Stimulated activated naive CD8-positive, alpha-beta T cell treated with anti-CD3 and anti-CD28 coated beads, Interleukin-15, amount 100 ng/mL, for 72 hours (primary cell): Measurements from ENCODE around the gene LAG3.
"Not testable (repeated sequence)": the region's sequence is repeated elsewhere in the genome, so short reads cannot be mapped to it uniquely, and the experiment has no call there.

ENCODE experiments used
- ATAC-seq: fragments of 150-1000 bp; cut with Tn5 transposase; 2 replicates; pipeline ENCODE4 v1.10.0; 2021; ENCODE audit warnings: mild to moderate bottlenecking, moderate library complexity
- DNase-seq, 2 donors: peaks; one replicate each; pipeline ENCODE4 v3.0.0; 2021 to 2022
- H3K27ac Mint-ChIP-seq, 2 donors: one replicate each; pipeline ENCODE4 v1.8.0; 2022; ENCODE audit warnings: mild to moderate bottlenecking in 2 of 2, mixed read lengths in 2 of 2, moderate library complexity in 2 of 2
- H3K27me3 Mint-ChIP-seq: one replicate; pipeline ENCODE4 v1.8.0; 2022; ENCODE audit warnings: mixed read lengths
- H3K4me1 Mint-ChIP-seq: one replicate; pipeline ENCODE4 v1.8.0; 2022; ENCODE audit warnings: mild to moderate bottlenecking, mixed read lengths
- H3K4me3 Mint-ChIP-seq, 2 donors: one replicate each; pipeline ENCODE4 v1.8.0; 2022; ENCODE audit warnings: mild to moderate bottlenecking in 2 of 2, mixed read lengths in 2 of 2, moderate library complexity in 1 of 2
- H3K9me3 Mint-ChIP-seq, 2 donors: one replicate each; pipeline ENCODE4 v1.8.0; 2022; ENCODE audit warnings: mixed read lengths in 2 of 2

Gene LAG3

DNA sequence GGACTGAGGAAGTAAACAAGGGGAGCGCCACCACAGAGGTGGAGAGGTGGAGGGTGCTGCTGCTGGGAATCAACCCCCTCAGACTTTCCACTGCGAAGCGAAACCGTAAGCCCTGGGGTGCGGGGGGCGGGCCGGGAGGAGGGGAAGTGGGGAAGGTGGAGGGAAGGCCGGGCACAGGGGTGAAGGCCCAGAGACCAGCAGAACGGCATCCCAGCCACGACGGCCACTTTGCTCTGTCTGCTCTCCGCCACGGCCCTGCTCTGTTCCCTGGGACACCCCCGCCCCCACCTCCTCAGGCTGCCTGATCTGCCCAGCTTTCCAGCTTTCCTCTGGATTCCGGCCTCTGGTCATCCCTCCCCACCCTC, at the start of gene LAG3:
TSS of gene LAG3 (plus strand) at position 190 of the 365 bp plus-strand sequence. CDS start 333 bp downstream, outside the sequence.
- ATAC-seq (peak; percentile 29), DNase-seq (peak in 1 of 2 donors; percentile 63)
- peak within 1 kb of the TSS; percentile 89 to 93 for H3K27ac Mint-ChIP-seq
- peaks cover 93% of the 10 kb centered on the region for H3K4me1 Mint-ChIP-seq
- H3K4me3 Mint-ChIP-seq = peak within 1 kb of the TSS; percentile 87 to 92
- H3K27me3 Mint-ChIP-seq = peaks cover 38% of the 10 kb centered on the region
- H3K9me3 Mint-ChIP-seq = no peaks in the 10 kb centered on the region

DNA sequence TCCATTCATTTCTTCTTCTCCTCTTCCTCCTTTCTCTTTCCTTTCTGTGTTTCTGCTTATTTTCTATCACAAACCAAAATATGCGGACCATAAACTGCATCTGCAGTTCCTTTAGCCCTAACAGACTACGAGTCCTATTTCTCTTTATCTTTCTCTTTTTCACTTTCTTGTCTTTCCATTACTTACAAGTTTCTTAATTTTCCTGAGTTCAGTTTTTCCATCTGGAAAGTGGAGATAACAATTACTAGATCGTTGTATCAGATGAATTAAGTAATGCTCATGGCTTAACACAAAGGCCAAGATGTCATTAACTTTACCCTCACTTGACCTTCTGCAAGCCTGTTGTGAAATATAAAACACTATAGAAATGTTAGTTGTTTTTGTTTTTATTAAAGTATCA, 49.5 kb upstream of the LAG3 start:
- Mint-ChIP-seq H3K9me3 (no peaks in the 10 kb centered on the region), H3K27ac (no peak overlapping the region), H3K27me3 (no peaks in the 10 kb centered on the region), H3K4me3 (no peak overlapping the region), H3K4me1 (peaks cover 26% of the 10 kb centered on the region)
- DNase-seq = no peak
- ATAC-seq = no peak

DNA sequence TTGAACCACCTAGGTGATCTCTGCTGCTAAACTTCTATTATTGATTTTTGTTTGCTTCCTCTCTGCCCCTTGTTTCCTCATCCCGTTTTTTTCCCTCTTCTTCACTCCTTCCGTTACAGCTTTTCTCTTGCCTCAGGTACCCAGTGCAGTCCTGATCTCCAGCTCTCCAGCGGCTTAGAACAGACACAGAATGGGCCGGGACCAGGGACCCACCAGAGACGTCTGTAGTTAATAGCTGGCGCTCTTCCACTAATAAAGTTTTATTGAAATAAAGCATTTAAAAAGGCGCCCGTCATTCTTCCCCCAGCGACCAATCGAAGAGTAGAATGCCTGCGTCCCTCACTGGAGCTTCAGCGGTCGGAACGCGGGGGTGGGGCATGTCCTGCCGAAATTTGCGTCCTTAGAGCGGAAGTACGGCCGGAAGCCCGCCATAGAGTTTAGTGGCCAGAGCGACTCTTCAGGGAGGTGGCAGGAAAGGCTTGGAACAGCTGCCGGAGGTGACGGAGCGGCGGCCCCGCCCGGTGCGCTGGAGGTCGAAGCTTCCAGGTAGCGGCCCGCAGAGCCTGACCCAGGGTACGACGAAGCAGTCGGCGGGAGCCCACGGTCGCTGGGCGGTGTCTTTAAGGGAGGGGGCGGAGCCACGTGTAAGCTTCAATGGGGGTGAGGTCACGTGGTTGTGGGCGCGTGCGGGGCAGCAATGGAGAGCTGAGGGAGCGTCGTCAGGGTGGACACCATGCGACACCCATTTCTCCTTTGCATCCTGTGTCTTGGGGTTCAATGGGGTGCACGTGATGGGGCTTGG, 48.5 kb upstream of the LAG3 start, which contains the start of gene COPS7A:
TSS of gene COPS7A (plus strand) at position 440 of the 802 bp plus-strand sequence. CDS start 611 bp downstream, outside the sequence.
- Mint-ChIP-seq H3K27ac (peak within 1 kb of the TSS; percentile 94 to 96), H3K27me3 (no peaks in the 10 kb centered on the region), H3K4me3 (peak within 1 kb of the TSS; percentile 88 to 97), H3K4me1 (peaks cover 26% of the 10 kb centered on the region), H3K9me3 (no peaks in the 10 kb centered on the region)
- peak; percentile 97 to 99 for DNase-seq
- ATAC-seq = peak; percentile 98

DNA sequence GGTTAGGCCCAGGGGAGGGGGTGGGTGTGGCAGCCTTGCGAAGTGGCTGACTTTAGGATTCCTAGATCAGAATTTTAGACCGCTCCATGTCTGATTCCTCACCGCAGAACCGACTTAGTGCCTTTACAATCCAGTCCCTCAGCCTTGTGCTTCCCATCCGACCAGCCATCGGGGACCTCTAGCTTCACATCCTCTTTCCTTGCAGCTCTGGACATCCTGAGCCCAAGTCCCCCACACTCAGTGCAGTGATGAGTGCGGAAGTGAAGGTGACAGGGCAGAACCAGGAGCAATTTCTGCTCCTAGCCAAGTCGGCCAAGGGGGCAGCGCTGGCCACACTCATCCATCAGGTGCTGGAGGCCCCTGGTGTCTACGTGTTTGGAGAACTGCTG, 47.9 kb upstream of the LAG3 start:
- H3K4me3 Mint-ChIP-seq = peak overlapping the region; percentile 88 to 97
- no peaks in the 10 kb centered on the region for H3K9me3 Mint-ChIP-seq
- DNase-seq (peak in 1 of 2 donors; percentile 38), ATAC-seq (peak; percentile 49)
- peak overlapping the region; percentile 94 to 96 for H3K27ac Mint-ChIP-seq
- H3K4me1 Mint-ChIP-seq = peaks cover 26% of the 10 kb centered on the region
- no peaks in the 10 kb centered on the region for H3K27me3 Mint-ChIP-seq

DNA sequence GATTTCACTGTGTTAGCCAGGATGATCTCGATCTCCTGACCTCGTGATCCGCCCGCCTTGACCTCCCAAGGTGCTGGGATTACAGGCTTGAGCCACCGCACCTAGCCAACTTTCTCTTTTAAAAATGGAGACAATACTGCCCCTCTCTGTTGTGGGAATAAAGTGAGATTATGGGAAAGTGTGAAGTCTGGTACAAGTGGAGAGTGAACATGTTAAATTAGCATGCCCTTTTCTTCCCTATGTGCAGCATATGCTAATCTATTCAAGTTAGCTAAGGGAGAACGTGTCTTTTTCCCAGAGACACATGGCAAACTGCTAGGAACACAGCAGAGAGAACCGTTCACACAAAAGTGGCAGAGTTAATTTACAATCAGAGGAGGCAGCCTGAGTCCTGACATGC, 47.0 kb upstream of the LAG3 start:
- peak overlapping the region; percentile 49 to 88 for H3K4me3 Mint-ChIP-seq
- no peaks in the 10 kb centered on the region for H3K27me3 Mint-ChIP-seq
- DNase-seq = no peak
- no peaks in the 10 kb centered on the region for H3K9me3 Mint-ChIP-seq
- H3K27ac Mint-ChIP-seq = no peak overlapping the region
- ATAC-seq = no peak
- peaks cover 30% of the 10 kb centered on the region for H3K4me1 Mint-ChIP-seq

DNA sequence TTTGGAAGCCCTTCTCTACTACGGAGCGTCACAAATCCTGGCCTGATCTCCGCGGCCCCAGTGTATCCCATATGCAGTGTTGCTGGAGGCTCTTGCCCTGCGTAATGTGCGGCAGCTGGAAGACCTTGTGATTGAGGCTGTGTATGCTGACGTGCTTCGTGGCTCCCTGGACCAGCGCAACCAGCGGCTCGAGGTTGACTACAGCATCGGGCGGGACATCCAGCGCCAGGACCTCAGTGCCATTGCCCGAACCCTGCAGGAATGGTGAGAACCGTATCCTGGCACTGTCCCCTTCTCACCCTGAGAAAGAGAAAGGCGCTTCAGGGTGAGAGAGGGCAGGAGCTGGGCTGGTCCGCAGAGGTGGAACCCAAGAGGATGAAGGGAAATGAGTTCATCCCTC, 43.1 kb upstream of the LAG3 start:
- no peak for ATAC-seq

DNA sequence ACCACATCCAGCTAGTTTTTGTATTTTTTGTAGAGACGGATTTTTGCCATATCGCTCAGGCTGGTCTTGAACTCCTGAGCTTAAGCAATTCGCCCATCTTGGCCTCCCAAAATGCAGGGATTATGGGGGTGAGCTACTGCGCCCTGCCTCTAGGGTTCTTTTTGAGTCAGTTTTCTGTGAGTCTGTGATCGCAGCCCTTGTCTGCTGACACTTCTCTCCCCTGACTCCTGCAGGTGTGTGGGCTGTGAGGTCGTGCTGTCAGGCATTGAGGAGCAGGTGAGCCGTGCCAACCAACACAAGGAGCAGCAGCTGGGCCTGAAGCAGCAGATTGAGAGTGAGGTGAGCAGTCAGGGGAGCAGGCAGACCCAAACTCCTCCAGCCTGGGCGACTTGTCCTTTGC, 42.2 kb upstream of the LAG3 start:
- no peak for DNase-seq
- H3K4me1 Mint-ChIP-seq = peaks cover 20% of the 10 kb centered on the region
- ATAC-seq = no peak
- H3K27me3 Mint-ChIP-seq = no peaks in the 10 kb centered on the region
- peak overlapping the region in 1 of 2 donors; percentile 84 for H3K27ac Mint-ChIP-seq
- no peaks in the 10 kb centered on the region for H3K9me3 Mint-ChIP-seq
- no peak overlapping the region for H3K4me3 Mint-ChIP-seq

More for the DNA sequence above, 43.1 kb upstream of the LAG3 start:
- Mint-ChIP-seq H3K4me1 (peaks cover 22% of the 10 kb centered on the region), H3K4me3 (no peak overlapping the region), H3K27me3 (no peaks in the 10 kb centered on the region), H3K27ac (no peak overlapping the region), H3K9me3 (no peaks in the 10 kb centered on the region)
- no peak for DNase-seq

DNA sequence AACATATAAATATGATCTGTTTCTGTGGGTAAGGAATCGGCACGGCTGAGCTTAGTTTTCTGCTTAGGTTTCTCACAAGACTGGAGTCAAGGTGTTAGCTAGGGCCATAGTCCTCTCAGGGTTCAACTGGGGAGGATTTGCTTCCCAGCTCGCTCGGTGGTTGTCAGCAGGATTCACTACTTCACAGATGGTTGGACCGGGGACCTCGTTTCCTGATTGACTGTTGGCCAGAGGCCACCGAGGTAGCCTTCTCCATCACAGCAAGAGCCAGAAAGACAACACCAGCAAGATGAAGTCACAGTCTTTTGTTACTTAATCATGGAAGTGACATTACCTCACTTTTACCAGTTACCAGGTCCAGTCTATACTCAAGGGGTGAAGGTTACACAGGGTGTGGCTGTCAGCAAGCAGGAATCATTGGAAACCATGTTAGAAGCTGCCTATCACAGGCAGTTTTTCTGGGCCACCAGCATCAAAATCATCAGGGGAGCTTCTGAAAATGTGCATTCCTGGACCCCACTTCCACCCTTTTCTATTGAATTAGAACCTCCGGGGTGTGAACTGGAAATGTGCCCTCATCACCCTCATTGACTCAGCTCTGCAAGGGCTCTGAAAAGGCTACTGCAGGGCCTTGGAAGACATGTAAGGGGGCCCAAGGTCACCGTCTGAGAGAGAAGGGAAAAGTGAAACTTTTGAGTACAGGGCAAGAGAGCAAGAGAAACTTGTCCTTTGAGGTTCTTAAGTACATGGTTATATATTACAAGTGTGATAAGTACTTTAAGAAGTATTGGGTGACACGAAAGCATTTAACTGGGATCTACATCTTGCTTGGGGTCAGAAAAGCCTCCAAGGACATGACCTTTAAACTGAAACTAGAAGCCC, 37.6 kb upstream of the LAG3 start:
- DNase-seq (no peak), ATAC-seq (no peak)
- Mint-ChIP-seq H3K27ac (no peak overlapping the region), H3K27me3 (no peaks in the 10 kb centered on the region), H3K9me3 (no peaks in the 10 kb centered on the region), H3K4me1 (peaks cover 14% of the 10 kb centered on the region), H3K4me3 (no peak overlapping the region)

DNA sequence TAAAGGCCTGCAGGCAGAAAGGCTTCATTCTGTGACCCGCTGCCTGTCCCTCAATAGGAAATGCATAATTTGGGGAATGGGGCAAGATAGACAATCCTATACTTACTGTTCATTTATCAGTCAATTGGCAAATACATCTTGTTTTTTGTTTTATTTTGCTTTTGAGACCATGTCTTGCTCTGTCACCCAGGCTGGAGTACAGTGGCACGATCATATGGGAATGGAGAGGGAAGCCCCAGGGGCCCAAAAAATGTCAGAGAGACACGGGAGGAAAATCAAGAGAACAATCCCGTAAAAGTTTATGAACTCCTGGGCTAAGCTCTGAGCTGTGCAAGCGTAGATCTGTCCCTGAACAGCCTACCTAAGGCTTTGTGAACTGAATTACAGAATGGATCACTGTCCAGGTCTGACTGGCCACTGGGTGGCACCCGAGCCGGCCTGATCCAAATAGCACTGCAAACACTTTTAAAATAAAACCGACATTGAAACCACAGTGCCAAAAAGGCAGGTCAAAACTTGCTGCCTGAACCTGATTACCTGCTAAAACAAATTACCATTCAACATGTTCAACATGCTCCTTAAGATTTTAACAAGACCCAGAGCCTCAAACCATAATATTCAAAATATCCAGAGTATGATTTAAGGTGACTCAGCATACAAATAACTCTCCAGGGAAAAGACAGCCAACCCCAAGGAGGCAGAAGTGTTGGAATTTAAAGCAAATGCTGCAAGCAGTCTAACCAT, 36.7 kb upstream of the LAG3 start:
- H3K27me3 Mint-ChIP-seq = no peaks in the 10 kb centered on the region
- no peak overlapping the region for H3K4me3 Mint-ChIP-seq
- H3K27ac Mint-ChIP-seq = no peak overlapping the region
- H3K4me1 Mint-ChIP-seq = peaks cover 8% of the 10 kb centered on the region
- DNase-seq (peak; percentile 39 to 52), ATAC-seq (peak; percentile 88)
- H3K9me3 Mint-ChIP-seq = no peaks in the 10 kb centered on the region

DNA sequence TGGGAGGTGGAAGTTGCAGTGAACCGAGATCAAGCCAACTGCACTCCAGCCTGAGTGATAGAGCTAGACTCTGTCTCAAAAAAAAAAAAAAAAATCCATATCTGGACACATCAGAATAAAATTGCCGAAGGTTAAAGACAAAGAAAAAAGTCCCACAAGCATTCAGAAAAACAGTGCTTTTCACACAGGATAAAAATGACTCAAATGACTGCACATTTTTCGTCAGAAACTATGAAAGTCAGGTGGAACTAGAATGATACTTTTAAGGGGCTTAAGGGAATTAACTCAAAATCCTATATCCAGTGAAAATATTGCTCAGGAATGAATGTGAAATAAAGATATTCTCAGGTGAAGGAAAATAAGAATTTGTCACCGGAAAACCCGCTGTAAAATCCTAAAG, 35.6 kb upstream of the LAG3 start:
- ATAC-seq (no peak), DNase-seq (no peak)
- Mint-ChIP-seq H3K4me1 (peaks cover 8% of the 10 kb centered on the region), H3K27me3 (no peaks in the 10 kb centered on the region), H3K9me3 (no peaks in the 10 kb centered on the region), H3K4me3 (no peak overlapping the region), H3K27ac (no peak overlapping the region)

DNA sequence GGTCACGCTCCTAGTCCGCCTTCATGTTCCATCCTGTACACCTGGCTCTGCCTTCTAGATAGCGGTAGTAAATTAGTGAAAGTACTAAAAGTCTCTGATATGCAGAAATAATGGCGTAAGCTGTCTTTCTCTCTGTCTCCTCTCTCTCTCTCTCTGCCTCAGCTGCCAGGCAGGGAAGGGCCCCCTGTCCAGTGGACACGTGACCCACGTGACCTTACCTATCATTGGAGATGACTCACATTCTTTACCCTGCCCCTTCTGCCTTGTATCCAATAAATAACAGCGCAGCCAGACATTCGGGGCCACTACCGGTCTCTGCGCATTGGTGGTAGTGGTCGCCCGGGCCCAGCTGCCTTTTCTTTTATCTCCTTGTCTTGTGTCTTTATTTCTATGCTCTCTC, 30.2 kb upstream of the LAG3 start:
- H3K9me3 Mint-ChIP-seq, H3K27ac Mint-ChIP-seq, DNase-seq, ATAC-seq, H3K4me3 Mint-ChIP-seq, H3K27me3 Mint-ChIP-seq: not testable (repeated sequence)
- H3K4me1 Mint-ChIP-seq = peaks cover 41% of the 10 kb centered on the region

DNA sequence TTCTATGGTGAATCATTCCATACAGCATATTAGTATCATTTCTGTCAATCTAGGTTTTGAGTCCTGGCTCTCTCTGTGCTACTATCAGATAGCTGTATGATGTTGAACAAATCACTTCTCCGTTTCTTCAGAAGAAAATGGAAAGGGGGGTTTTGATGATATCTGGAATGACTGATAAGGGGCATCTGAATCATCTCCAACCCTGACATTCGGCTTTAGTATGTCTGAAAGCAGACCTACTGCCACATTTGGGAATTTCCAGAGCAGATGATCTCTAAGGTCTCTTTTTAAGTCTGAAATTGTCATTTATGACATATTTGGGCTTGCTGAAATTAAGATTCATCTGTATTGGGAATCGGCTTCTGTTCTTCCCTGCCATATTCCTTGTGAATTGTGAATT, 29.5 kb upstream of the LAG3 start:
- DNase-seq = no peak
- peak; percentile 69 for ATAC-seq
- no peak overlapping the region for H3K4me3 Mint-ChIP-seq
- H3K27me3 Mint-ChIP-seq = no peaks in the 10 kb centered on the region
- peaks cover 0 to 6% of the 10 kb centered on the region in 2 donors for H3K9me3 Mint-ChIP-seq
- peaks cover 41% of the 10 kb centered on the region for H3K4me1 Mint-ChIP-seq
- no peak overlapping the region for H3K27ac Mint-ChIP-seq

DNA sequence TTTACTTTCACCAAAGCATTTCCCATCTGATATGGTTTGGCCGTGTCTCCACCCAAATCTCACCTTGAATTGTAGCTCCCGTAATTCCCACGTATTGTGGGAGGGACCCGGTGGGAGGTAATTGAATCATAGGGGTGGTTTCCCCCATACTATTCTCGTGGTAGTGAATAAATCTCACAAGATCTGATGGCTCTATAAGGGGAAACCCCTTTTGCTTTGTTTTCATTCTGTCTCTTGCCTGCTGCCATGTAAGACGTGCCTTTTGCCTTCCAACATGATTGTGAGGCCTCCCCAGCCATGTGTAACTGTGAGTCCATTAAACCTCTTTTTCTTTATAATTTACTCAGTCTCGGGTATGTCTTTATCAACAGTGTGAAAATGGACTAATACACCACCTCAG, 29.0 kb upstream of the LAG3 start:
- ATAC-seq, H3K27me3 Mint-ChIP-seq, H3K9me3 Mint-ChIP-seq, DNase-seq: not testable (repeated sequence)
- peaks cover 41% of the 10 kb centered on the region for H3K4me1 Mint-ChIP-seq
- H3K4me3 Mint-ChIP-seq = peak overlapping the region in 1 of 2 donors; percentile 39
- H3K27ac Mint-ChIP-seq = peak overlapping the region in 1 of 2 donors; percentile 37

DNA sequence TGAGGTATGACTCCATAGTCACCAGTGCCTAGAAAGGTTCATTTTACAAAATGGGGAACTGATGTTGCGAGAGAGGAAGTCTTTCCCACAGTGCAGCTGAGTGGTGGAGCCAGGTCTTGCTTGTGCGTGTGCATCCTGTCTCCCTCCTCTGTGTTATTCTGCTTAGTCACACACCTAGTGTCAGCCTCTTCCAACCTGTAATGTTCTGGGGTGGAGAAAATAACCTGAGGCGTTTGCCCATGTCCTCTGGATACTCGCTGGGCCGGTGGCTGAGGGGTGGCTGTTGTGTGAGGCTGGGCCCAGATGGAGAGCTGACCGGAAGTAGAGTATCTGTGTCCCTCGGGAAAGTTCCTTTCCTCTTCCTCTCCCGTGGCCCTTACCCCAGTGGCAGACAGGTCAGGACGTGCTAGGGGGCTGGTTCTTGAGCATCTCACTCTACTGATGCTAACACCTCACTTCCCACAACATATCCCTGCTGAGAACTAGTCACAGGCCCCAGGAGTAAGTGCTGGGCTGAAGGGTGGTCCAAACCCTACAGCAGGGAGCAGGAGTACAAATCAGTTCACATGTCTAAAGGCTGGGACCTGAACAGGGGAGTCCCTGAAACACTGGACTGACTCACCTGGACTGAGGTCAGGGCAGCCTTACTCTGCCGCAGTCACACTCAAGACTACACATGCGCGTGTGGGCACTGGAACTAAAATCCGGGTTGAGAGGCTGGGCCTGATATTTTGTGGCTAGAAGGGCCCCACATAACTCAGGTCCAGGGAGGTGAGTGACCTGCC, 26.4 kb upstream of the LAG3 start:
- peaks cover 0 to 6% of the 10 kb centered on the region in 2 donors for H3K9me3 Mint-ChIP-seq
- H3K27ac Mint-ChIP-seq = peak overlapping the region; percentile 88 to 91
- no peaks in the 10 kb centered on the region for H3K27me3 Mint-ChIP-seq
- DNase-seq (no peak), ATAC-seq (peak; percentile 81)
- peaks cover 45% of the 10 kb centered on the region for H3K4me1 Mint-ChIP-seq
- no peak overlapping the region for H3K4me3 Mint-ChIP-seq

DNA sequence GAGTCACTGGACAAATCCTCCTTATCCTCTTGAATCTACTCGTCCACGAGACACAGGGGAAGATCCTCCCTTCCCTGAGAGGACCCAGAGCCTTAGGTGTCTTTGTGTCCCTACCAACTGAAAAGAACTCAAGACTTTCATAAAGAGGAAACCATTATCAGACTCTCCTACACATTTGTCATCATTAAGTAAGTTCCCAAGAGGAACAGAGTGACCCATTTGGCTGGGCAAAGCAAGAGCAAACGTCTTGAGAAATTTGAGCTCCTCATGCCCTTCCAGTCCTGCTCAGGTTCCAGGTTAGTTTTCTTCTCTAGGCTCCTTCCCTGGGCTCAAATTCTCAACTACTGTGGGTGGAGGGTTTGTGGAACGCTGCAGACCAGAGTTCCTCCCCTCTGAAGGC, 25.1 kb upstream of the LAG3 start:
- DNase-seq (no peak), ATAC-seq (no peak)
- H3K9me3 Mint-ChIP-seq = peaks cover 0 to 6% of the 10 kb centered on the region in 2 donors
- no peaks in the 10 kb centered on the region for H3K27me3 Mint-ChIP-seq
- no peak overlapping the region for H3K27ac Mint-ChIP-seq
- peaks cover 54% of the 10 kb centered on the region for H3K4me1 Mint-ChIP-seq
- H3K4me3 Mint-ChIP-seq = no peak overlapping the region
